H9 (cell line): ENCODE results near the gene ZNF681. TPM values are rescaled to one million over a fixed set of nuclear protein-coding genes. Genes with fewer than 3 reads are reported as not detected.

Experiments used
- DNase-seq: peaks from one replicate; pipeline ENCODE4 v3.0.0-alpha.2; 2017
- H2AFZ ChIP-seq: one replicate; pipeline ENCODE4 v1.6.1; 2013; ENCODE audit warnings: mild to moderate bottlenecking, low read length, control low read depth, moderate library complexity
- H2AK5ac ChIP-seq: 2 replicates; pipeline ENCODE4 v1.6.1; 2013; ENCODE audit warnings: low read length, control low read depth, mixed read lengths; ENCODE audit not compliant: insufficient read length
- H2BK120ac ChIP-seq: one replicate; pipeline ENCODE4 v1.6.1; 2013; ENCODE audit warnings: low read depth, mild to moderate bottlenecking, low read length, control low read depth, inconsistent platforms; ENCODE audit not compliant: poor library complexity, severe bottlenecking
- H2BK12ac ChIP-seq: 2 replicates; pipeline ENCODE4 v1.6.1; 2013; ENCODE audit warnings: low read length, control low read depth, mixed read lengths, low read depth; ENCODE audit not compliant: insufficient read length
- H2BK15ac ChIP-seq: 2 replicates; pipeline ENCODE4 v1.6.1; 2013; ENCODE audit warnings: low read depth, low read length, control low read depth
- H2BK20ac ChIP-seq: one replicate; pipeline ENCODE4 v1.6.1; 2013; ENCODE audit warnings: low read depth, mild to moderate bottlenecking, low read length, control low read depth, inconsistent platforms; ENCODE audit not compliant: poor library complexity, severe bottlenecking
- H2BK5ac ChIP-seq: 2 replicates; pipeline ENCODE4 v1.6.1; 2013; ENCODE audit warnings: low read length, control low read depth, mixed read lengths; ENCODE audit not compliant: insufficient read length
- H3K14ac ChIP-seq: 2 replicates; pipeline ENCODE4 v1.6.1; 2013; ENCODE audit warnings: low read length, control low read depth; ENCODE audit not compliant: insufficient read depth
- H3K18ac ChIP-seq: 2 replicates; pipeline ENCODE4 v1.6.1; 2013; ENCODE audit warnings: low read depth, mild to moderate bottlenecking, mixed read lengths, low read length, control low read depth; ENCODE audit not compliant: insufficient read length
- H3K23ac ChIP-seq: 2 replicates; pipeline ENCODE4 v1.6.1; 2013; ENCODE audit warnings: low read length, control low read depth, mixed read lengths, low read depth; ENCODE audit not compliant: insufficient read length
- H3K23me2 ChIP-seq: 2 replicates; pipeline ENCODE4 v1.6.1; 2013; ENCODE audit warnings: low read depth, mild to moderate bottlenecking, mixed read lengths, low read length, control low read depth; ENCODE audit not compliant: insufficient read length, poor library complexity, severe bottlenecking
- H3K27ac ChIP-seq: 2 replicates; pipeline ENCODE4 v1.5.1; 2013; ENCODE audit warnings: low read length, control low read depth, mixed read lengths, low read depth; ENCODE audit not compliant: insufficient read length
- H3K27me3 ChIP-seq: 2 replicates; pipeline ENCODE4 v1.6.1; 2013; ENCODE audit warnings: low read length, control low read depth, inconsistent platforms; ENCODE audit not compliant: insufficient read depth
- H3K4ac ChIP-seq: 2 replicates; pipeline ENCODE4 v1.6.1; 2013; ENCODE audit warnings: low read depth, mild to moderate bottlenecking, control low read depth, inconsistent platforms, low read length, moderate library complexity
- H3K4me1 ChIP-seq: 2 replicates; pipeline ENCODE4 v1.6.1; 2013; ENCODE audit warnings: low read length, control low read depth, inconsistent platforms; ENCODE audit not compliant: insufficient read depth
- H3K4me2 ChIP-seq: 2 replicates; pipeline ENCODE4 v1.6.1; 2013; ENCODE audit warnings: low read length, control low read depth, mixed read lengths; ENCODE audit not compliant: insufficient read length, insufficient read depth
- H3K56ac ChIP-seq: 2 replicates; pipeline ENCODE4 v1.6.1; 2013; ENCODE audit warnings: low read depth, mild to moderate bottlenecking, mixed read lengths, low read length, control low read depth; ENCODE audit not compliant: insufficient read length
- H3K79me1 ChIP-seq: 2 replicates; pipeline ENCODE4 v1.6.1; 2013; ENCODE audit warnings: low read depth, mild to moderate bottlenecking, moderate library complexity, low read length, control low read depth, inconsistent platforms; ENCODE audit not compliant: insufficient read depth, poor library complexity, severe bottlenecking
- H3K79me2 ChIP-seq: 2 replicates; pipeline ENCODE4 v1.6.1; 2013; ENCODE audit warnings: low read length, control low read depth, inconsistent platforms; ENCODE audit not compliant: insufficient read depth
- H3K9ac ChIP-seq: 2 replicates; pipeline ENCODE4 v1.6.1; 2013; ENCODE audit warnings: low read length, control low read depth, mixed read lengths; ENCODE audit not compliant: insufficient read length; ENCODE audit errors: extremely low read depth
- H3K9me3 ChIP-seq: one replicate; pipeline ENCODE4 v1.6.1; 2013; ENCODE audit warnings: low read depth, low read length, inconsistent platforms; ENCODE audit not compliant: control insufficient read depth
- H3T11ph ChIP-seq: one replicate; pipeline ENCODE4 v1.6.1; 2013; ENCODE audit warnings: mild to moderate bottlenecking, low read length, control low read depth, inconsistent platforms
- H4K20me1 ChIP-seq: one replicate; pipeline ENCODE4 v1.6.1; 2013; ENCODE audit not compliant: control insufficient read depth, insufficient read length, insufficient read depth
- H4K5ac ChIP-seq: 2 replicates; pipeline ENCODE4 v1.6.1; 2013; ENCODE audit warnings: low read depth, mild to moderate bottlenecking, mixed read lengths, low read length, control low read depth; ENCODE audit not compliant: insufficient read length
- H4K8ac ChIP-seq: replicated peaks from 2 replicates; pipeline ENCODE4 v1.6.1; 2013; ENCODE audit warnings: low read length, control low read depth, mixed read lengths, low read depth; ENCODE audit not compliant: insufficient read length
- H4K91ac ChIP-seq: 2 replicates; pipeline ENCODE4 v1.6.1; 2013; ENCODE audit warnings: low read depth, mild to moderate bottlenecking, moderate library complexity, mixed read lengths, low read length, control low read depth; ENCODE audit not compliant: insufficient read length
- H3K27ac Mint-ChIP-seq, 3 experiments: 2 replicates in 2 of 3; 3 replicates in 1 of 3; pipeline ENCODE4 v1.8.0; 2020 to 2021; ENCODE audit warnings: mixed read lengths in 3 of 3, mild to moderate bottlenecking in 1 of 3, moderate library complexity in 1 of 3
- H3K27me3 Mint-ChIP-seq: 2 replicates; pipeline ENCODE4 v1.8.0; 2021; ENCODE audit warnings: low read depth, mild to moderate bottlenecking, moderate library complexity, mixed read lengths
- H3K36me3 Mint-ChIP-seq, 3 experiments: 2 replicates in 2 of 3; 3 replicates in 1 of 3; pipeline ENCODE4 v1.8.0; 2020 to 2021; ENCODE audit warnings: low read depth in 3 of 3, mixed read lengths in 3 of 3; ENCODE audit not compliant: insufficient read depth in 1 of 3
- H3K4me1 Mint-ChIP-seq, 2 experiments: 2 replicates each; pipeline ENCODE4 v1.8.0; 2020; ENCODE audit warnings: mixed read lengths in 2 of 2
- H3K4me3 Mint-ChIP-seq, 2 experiments: 2 replicates in 1 of 2; 3 replicates in 1 of 2; pipeline ENCODE4 v1.8.0; 2020 to 2021; ENCODE audit warnings: mild to moderate bottlenecking in 2 of 2, mixed read lengths in 2 of 2, moderate library complexity in 1 of 2
- H3K9me3 Mint-ChIP-seq, 2 experiments: 2 replicates in 1 of 2; 3 replicates in 1 of 2; pipeline ENCODE4 v1.8.0; 2020; ENCODE audit warnings: mild to moderate bottlenecking in 2 of 2, mixed read lengths in 2 of 2, moderate library complexity in 1 of 2
- CTCF ChIP-seq: fragments of 200-600 bp; sonication (generic); conservative IDR thresholded peaks from 3 replicates; pipeline ENCODE4 v1.8.0; 2021; ENCODE audit warnings: antibody characterized with exemption, mild to moderate bottlenecking
- WGBS: extraction: QIAGEN DNeasy Blood & Tissue Kit; methylation state at CpG from one replicate; pipeline ENCODE4 v1.1.7; 2013; ENCODE audit warnings: missing lambda C conversion rate, low lambda C conversion rate, mixed read lengths; ENCODE audit not compliant: insufficient read length; ENCODE audit errors: extremely low coverage; 5-methylcytosine and 5-hydroxymethylcytosine counted together
- total RNA-seq: library from RNA; stranded (reverse); gene quantifications from 2 replicates; pipeline ENCODE4 v1.2.1, GENCODE V29; 2021

Gene ZNF681
- total RNA-seq, 1 experiment from 2014 or later: 10.4 TPM

DNA sequence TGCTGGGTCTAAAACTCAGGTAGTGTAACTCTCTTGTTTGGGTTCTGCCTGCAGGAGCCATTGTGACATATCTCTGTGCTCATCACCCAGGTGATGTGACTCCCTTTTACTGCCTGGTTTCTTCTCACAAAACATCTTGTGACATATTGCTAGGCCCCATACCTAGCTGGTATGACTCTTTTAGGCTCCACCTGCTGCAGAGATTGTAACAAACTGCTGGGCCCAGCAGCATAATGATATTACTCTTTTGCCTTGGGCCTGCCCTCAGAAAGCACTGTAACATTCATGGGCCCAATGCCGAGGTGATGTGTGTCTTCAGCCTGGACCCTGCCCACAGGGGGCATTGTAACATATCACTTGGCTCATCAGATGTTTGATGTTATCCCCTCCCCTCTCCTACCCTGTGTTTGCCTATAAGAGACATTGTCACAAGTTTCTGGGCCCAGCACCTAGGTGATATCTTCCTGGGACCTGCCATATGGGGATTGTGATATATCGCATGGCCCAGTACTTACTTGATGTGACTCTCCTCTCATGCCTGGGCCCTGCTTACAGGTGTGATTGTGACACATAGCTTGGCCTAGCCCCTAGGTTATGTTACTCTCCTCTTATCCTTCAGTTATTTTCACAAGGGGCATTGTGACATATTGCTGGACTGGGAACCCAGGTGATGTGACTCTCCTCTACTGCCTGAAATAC is 18.0 kb upstream of the ZNF681 start:
- Histone ChIP-seq H4K8ac (no peak overlapping the region), H3K18ac (no peak overlapping the region), H3K9me3 (no peaks in the 10 kb centered on the region), H4K5ac (no peak overlapping the region), H3K23me2 (no peaks in the 10 kb centered on the region), H3K27ac (no peak overlapping the region), H3K79me1 (peaks cover 24% of the 10 kb centered on the region), H3K9ac (no peak overlapping the region), H2BK120ac (no peak overlapping the region), H3K23ac (no peak overlapping the region), H3K14ac (no peak overlapping the region), H2BK12ac (no peak overlapping the region), H2AFZ (no peak overlapping the region), H3K4ac (no peak overlapping the region), H3K56ac (no peak overlapping the region), H2BK20ac (no peak overlapping the region), H3T11ph (no peak overlapping the region), H3K4me1 (no peaks in the 10 kb centered on the region), H2BK15ac (no peak overlapping the region), H2AK5ac (no peak overlapping the region), H3K79me2 (peaks cover 52% of the 10 kb centered on the region), H3K4me2 (no peak overlapping the region), H4K91ac (no peak overlapping the region), H3K27me3 (no peaks in the 10 kb centered on the region), H2BK5ac (no peak overlapping the region), H4K20me1 (no peaks in the 10 kb centered on the region)
- no peak for TF ChIP-seq CTCF
- Mint-ChIP-seq H3K27me3 (no peaks in the 10 kb centered on the region), H3K36me3 (peaks cover 56 to 83% (median 73%) of the 10 kb centered on the region in 3 experiments), H3K9me3 (no peaks in the 10 kb centered on the region), H3K27ac (no peak overlapping the region; a peak in 1 of 7 replicates), H3K4me1 (no peaks in the 10 kb centered on the region), H3K4me3 (no peak overlapping the region; a peak in 1 of 5 replicates)
- no peak for DNase-seq
- WGBS: no CpG with 5 or more reads among the region's 2 CpGs
